HL-60/S4 treated with phorbol 12-myristate 13-acetate at 8.2 ng/mL for 4 days and 3 days (cell line): ENCODE data around the gene EDN2.

Experiments used
- in situ Hi-C: fragments of 300-500 bp; cut with MboI; formaldehyde crosslinking; loops from 2 replicates; pipeline ENCODE4 v1.15.0; 2022; ENCODE audit warnings: low sequenced_read_pairs

Gene EDN2

DNA sequence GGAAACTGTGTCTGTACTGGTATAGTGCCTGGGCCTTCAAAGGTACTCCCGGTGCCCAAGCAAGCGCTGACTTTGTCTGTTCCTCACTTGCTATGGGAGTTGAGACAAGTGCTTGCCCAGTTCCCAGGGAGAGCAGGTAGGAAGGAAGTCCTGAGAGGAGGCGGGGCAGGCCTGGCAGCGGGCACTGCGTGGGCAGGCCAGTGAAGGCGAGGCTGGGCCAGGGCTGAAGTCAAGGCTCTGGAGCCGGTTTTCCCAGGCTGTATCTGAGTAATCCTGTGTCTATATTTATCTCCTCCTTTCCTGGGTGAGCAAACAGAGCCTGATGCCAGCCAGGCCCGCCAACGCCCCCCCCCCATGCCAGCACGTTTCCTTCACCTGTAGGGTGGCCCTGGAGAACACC lies 15.9 kb upstream of the EDN2 start:
- in situ Hi-C loops: no loop called here

DNA sequence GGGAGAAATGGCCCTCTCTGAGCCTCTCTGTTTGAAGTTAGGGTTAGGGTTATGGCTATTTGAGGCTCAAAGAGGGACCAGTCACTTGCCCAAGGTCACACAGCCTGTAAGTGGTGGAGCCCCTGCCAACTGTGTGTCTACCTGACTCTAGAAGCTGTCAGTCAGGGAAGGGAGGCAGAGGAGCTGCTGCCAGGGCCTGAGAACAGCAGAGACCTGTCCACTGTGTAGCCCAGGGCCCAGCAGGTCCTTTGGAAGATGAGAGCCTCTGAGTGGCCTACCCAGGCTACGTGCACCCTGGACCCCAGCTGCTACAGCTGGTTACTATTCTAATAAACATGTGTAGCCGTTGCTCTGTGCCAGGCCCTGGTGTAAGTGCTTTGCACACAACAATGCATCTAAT lies 15.1 kb upstream of the EDN2 start:
- in situ Hi-C loops: no loop called here

DNA sequence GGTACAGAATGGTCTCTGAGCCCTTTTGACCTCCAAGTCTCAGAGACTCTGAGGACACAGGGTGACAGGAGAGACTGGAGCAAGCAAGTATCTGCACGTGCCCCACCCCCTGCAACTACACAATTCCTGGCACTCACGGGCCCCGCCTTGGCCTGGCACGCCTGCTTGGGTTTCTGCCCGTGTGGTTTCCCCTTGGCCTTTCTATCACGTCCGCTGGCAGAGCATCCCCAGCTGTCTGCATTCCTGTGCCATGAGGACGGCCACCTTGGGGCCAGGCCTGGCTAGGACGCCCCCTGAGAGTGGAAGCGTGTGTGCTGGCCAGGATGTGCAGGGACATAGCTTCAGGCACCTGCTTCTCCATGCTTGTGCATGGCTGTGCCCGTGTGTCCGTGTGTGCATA lies 14.3 kb upstream of the EDN2 start:
- in situ Hi-C loops: no loop called here

DNA sequence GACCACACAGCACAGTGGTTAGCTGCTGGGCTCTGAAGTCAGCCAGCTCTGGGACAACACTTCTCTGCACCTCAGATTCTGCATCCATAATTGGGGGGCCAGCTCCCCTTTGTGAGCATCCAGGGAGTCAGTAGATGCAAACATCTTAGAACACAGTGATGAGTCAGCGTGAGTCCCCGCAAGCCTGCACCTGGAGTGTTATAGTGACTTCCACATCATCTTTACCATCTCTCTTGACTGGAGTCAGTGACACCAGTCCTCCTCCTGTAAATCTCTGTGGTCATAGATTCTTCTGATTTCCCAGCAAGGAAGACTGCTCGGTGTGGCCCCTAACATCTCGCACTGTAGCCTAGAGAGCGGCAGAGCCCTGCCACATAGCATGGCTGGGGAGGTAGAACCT lies 13.9 kb upstream of the EDN2 start:
- in situ Hi-C loops: no loop called here

DNA sequence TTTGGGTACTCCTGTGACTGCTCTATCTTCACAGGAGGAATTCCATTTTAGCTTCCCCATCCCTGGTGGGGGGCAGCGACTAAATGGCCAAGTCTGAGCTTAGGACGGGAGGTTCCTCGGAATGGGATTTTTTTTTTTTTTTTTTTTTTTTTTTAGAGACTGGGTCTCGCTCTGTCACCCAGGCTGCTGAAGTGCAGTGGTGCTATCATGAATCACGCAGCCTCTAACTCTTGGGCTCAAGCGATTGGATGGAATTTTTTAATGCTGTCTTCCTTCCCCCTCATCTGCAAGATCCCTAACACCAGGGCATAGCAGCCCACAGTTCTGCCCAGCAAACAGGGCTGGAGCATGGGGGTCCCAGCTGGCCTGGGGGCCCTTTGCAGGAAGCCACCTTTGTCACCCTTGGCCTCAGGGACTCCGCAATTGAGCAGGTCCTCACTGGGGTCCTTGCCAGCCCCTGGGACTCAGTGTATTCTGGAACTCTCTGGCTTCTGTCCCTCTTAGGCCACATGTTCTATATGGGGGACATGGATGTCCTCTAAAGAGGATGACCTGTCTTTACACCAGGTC lies 13.1 kb upstream of the EDN2 start:
- in situ Hi-C loops: no loop called here

DNA sequence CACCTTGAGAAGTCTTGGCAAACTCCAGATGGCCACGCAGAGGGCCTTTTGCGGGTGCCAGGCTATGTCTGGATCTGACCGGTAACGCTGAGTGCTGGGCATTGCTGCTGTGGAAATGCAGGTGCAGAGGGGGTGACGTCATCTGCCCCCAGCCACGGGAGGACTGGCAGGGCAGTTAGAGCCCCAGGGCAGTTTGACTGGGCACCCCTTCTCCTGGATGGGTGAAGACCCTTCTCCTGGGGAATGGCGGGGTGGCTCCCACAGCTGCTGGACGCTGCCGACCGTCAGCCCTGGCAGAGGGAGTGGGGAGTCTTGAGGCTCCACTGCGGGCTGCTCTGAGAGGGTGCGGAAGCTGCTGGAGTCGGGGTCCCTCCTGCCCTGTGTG lies 12.6 kb upstream of the EDN2 start:
- in situ Hi-C loops: no loop called here

DNA sequence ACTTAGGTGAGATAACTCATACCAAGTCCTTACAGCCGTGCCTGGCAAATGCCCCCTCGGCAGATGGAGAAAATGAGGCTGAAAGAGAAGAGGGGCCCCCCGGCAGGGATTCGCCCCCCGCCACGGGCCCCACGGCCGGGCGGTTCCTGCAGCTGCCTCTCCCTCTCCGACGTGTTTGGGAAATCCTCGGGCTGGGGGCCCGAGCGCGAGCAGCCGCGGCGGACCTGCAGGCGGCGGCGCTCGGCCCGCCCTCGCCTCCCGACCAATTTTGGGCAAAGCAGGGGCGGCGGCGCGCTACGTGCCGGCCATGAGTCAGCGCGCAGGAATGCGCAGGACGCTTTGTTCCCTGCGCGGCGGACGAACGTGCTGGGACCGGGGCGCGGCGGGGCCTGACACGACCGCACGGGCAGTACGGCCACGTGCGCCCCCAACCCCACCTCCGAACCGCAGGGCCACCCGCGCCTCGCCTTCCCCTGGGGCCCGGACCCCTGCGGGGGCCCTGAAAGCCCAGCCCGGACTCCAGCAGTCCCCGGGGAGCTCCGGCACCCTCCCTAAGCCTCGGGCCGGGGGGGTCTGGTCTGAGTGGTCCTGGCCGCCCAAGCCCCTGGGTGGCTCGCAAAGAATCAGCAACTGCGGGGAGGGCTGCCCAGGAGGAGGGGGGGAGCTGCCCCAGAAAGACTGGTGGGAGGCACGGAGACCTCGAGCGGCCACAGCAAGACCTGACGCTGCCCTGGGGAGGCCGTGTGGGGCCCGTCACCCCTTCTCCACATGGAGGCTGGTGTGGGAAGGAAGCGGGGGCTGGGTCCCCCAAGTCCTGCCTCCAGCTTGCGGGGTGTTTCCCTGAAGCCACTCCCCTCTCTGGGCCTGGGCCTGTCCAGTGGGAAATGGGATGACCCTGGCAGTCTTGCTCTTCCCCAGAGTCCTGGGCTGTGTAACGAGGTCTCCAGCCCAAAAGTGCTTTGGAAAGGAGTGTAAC lies 11.9 kb upstream of the EDN2 start:
- in situ Hi-C loops: no loop called here

DNA sequence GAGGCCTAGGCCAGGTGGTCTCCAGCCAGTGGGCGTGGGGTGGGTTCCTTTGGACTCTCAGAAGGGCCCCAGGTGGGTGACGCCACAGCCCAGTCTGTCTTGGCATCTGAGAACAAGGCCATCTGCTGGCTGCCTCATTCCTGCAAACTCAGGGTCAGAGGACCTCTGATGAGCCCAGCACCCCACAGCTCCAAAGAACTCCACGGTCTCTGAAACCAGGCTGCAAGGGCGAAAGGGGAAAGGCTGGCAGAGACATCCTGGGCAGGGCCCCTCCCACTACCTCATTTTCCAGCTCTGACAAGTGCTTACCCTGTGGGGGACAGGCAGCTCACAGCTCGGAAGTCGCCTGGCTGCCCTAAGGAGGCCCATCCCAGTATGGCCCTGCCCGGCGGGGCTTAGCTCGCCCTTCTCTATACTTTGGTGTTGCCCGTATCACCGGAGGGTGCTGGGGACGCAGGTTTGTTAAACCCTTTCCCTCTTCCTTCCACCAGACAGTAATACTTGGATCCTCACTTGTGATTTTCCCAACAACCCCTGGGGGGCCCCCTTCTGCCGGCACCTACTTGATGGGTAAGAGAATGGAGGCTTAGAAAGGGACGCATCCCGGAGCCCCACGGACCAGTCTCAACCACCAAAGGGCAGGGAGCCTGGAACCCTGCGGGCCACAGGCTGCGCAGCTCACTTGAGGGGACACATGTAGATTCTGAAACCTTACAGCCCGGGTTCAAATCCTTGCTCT lies 10.9 kb upstream of the EDN2 start:
- in situ Hi-C loops: no loop called here

DNA sequence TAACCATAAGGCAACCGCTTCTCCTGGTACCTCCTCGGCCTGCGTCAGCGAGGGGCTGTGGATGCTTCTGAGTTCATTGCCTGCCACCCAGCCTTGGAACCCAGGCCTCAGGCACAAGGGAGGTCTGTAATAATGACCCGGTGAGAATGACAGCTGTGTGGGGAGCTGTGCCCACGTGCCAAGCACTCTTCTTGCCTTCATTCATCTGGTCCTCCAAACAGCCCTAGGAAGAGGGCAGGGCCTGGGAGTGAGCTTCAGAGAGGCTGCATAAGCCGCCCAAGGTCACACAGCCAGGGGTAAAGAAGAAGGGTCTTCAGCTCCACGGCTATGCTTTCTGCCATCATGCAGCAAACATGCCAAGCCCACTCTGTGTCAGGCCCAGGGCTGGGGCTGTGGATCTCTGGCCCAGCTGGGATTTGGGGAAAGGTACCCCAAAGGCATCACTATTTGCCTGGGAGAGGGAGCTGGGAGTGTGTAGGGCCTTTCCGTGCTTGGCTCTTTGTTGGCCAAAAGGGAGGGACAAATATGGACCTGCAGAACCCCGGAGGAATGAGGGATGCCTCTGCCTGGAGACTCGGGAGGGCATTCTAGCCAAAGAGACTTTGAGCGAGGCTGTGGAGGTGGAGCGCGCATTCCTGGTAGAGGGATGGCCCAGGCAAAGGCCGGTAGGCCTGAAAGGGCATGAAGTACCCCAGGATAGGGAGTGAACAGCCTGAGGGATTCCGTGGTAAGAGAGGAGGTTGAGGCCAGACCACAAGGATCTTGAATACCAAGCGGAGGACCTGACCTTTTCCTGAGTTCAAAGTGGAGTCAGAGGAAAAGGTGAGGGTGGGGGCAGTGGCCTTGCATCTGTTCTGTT lies 10.1 kb upstream of the EDN2 start:
- in situ Hi-C loops: no loop called here

DNA sequence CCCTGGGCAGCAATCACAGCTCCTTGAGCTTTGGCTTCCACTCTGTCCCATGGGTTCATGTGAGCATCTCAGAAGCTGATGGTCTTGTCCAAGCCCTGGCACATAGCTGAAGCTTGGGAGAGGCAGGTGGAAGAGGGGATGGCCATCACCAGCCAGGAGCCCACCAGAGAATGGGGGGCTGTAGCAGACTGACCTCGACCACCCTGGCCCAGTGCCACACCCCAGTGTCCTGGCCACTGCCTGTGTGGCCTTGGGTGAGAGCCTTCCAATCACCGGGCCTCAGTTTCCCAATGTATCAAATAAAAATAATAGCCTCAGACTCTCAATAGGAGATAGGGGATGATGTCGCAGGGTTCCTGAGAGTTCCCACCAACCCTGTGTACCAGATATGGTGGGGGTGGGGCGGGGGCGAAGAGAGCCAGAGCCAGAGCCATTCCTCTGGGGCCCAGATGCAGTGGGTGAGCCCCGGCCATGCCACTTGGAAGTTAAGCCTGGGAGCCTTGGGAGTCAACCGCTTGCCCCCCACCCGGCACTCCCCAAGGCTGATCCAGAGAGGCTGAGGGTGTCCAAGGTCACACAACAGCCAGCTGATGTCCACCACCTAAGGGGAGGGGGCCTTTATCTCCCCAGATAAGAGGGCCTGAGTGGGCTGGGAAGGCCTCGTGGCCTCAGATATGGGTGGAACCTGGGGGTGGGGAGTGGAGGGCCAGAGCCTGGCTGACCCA lies 9.3 kb upstream of the EDN2 start:
- in situ Hi-C loops: no loop called here

DNA sequence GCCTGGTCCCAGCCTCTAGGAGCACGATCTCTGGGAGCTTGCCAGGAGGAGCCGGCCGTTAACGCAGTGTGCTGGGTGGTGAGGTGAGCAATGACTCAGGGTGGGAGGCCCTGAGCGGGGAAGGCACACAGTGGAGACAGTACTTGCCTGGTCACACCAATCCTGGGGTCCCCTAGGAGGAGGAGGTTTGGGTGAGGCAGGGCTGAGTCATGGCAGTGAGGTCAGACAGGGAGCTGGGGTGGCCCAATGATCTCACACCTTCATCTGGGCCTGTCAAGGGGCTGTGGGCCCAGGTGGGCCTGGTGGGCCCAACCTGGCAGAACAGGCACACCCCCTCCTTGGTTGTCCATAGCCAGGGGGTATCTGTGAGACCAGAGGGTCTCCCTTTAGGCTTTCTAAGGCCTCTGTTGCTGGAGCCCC lies 8.6 kb upstream of the EDN2 start:
- in situ Hi-C loops: no loop called here

DNA sequence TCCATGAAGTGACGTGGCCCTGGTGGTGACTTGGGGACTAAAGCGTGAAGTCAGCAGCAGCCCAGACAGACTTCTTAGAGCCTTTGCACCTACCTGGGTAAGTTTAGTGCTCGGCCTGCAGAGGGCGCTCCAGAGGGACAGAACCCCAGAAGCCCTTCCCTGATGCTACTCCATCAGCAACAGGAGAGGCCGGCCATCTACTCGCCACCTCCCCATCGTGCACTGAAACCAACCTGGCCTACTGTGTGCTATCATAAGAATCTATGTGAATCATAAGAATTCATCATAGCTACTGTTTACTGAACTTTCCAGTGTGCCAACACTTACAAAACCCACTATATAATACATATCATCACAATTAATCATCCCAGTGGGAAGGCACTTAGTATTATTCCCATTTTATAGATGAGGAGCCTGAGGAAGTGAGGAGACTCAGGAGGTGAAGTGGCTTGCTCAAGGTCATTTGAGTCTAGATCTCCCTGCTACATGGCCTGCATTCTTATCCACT lies 7.9 kb upstream of the EDN2 start:
- in situ Hi-C loops: no loop called here

DNA sequence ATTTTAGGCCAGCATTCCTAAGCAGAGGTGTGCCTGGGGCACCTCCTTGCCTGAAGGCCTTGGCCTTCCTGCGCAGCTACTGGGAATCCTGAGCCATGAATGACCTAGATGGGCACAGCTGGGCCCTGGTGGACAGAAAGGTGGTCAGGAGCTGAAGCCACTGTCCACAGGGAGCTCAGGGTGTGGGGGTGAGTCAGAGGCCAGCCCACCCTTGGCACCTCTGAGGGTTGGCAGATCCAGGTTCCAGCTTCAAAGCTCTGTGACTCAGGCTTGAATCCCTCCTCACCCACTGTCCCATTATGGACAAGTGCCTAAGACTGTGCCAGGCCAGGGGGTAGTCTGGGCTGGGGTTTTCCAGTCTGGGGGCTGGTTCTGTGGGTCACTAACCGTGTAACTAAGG lies 6.4 kb upstream of the EDN2 start:
- in situ Hi-C loops: no loop called here

DNA sequence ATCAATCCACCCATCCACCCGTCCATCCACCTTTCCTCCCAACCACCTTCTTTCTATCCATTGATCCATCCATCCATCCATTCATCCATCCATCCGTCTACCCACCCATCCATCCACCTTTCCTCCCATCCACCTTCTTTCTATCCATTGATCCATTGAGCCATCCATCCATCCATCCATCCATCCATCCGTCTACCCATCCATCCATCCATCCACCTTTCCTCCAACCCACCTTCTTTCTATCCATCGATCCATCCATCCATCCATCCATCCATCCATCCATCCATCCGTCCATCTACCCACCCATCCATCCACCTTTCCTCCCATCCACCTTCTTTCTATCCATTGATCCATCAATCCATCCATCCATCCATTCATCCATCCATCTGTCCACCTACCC lies 5.1 kb upstream of the EDN2 start:
- in situ Hi-C loops: no loop called here

DNA sequence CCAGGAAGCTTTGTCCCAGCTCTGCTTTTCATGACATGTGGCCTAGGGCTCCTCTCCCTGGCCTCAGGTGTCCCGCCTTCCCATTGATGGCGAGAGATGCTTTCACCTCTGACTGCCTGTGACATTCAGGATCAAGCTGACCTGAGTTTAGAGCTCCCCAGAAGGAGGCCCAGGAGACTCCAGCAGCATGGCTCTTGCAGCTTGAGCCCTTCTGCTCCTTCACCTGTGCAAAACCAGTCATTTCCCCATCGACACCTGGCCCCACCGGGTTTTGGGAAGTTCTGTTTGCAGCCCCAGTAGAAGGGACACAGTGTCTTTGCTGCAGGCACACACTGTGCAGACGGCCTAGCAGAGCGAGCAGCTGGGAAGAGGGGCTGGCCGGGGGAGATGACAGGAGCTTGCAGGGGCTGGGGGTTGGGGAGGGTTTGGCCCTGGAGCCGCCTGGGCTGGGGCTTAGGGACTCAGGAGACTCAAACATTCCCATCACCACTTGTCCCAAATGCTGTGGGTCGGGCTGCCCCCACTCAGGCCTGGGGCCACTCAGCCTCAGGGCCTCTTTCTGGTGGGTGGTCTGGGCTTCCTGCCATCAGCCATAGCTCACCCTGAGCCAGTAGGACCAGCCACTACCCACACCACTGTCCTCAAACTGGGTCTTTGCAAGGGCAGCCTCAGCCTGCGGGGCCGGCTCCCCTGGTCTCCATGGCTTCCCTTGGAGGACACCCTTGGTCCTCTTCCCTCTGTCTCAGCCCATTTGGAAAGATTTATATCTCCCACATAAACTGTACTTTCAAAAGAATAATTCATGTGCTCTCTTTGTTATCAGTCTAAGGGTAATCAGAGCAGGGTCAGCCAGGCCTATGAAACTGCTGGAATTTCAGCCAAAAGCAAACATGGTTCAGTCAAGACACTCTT lies 3.8 kb upstream of the EDN2 start:
- in situ Hi-C loops: no loop called here

DNA sequence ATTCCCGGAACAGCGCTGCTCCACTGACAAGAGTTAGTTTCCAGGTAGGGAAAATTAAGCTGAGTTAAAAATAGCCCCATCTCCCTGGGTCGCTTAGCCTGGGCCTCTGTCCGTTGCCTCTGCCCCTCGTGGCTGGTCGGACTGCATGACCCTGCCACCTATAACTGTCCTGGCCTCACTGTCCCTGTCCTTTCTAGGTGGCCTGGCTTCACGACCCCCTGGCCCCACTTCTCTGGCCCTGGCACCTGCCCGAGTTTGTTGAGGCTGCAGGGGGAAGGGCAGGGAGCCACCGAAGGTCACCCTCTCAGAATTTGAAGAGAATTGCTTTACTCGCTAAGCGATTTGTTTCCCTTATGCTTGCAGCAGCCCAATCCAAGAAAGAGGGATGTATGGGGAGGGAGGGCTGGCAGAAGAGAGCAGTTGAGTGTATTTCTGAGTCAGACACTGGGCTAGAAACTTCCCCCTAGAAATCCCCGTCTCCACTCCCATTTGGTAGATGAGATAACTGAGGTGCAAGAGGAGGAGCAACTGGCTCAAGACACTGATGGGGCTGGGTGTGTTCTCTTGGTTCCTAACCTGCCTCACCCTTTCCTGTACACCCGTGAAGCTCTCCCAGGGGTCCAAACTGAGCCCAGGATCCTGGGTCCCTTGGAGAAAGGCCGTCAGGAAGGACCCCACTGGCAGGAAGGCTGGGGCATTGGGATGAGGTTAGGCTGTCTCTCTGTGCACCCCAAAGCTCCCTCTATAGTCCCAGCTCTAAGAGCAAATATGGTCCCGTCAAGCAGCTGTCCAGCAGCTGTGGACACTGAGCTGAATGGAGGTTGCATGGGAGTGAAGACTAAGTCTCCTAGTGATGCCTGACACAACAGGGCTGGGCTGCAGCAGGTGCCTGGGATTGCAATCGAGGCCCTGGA lies 2.9 kb upstream of the EDN2 start:
- in situ Hi-C loops: no loop called here

DNA sequence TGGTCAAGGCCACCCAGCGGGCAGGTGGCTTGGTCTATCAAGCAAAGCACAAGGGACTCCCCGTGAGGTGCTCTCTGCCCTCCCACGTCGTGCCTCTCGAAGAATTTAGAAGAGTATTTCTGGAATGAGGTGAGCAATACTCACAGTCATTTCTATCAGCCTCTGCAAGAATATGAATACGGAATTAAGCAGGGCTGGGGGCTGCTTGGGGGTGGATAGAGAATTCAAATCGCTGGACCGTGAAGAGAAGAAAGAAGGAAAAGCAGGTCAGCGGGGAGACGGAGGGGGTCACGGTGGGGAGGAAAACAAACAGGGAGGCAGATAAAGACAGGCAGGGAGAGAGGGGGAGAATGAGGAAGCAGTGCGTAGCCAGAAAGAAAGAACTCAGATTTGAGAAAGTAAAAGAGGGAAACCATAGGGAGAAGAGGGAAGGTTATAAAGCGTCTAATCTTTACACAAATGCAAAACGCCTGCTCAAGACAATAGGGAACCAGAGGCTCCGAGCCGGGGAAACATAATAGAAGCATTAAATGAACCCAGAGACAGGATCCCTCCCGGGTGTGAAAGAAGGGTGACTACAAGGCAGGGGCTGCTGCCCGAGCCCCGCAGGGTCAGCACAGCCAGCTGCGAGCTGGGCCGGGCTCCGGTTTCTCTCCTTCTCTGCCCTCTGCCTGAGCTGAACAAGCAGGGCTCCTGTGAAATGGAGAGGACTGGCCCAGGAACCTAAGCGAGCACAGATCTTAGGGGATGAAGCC lies 2.1 kb upstream of the EDN2 start:
- in situ Hi-C loops: no loop called here
